Gastroesophageal sphincter (tissue), 4 donors: ENCODE data around the gene MRPL50. TPM values are rescaled to one million over a fixed set of nuclear protein-coding genes. Genes with fewer than 3 reads are reported as not detected.

Source experiments
- ATAC-seq: fragments of 150-250 bp; one replicate; pipeline ENCODE4 v1.9.1; 2016; ENCODE audit warnings: mild to moderate bottlenecking, moderate library complexity
- H3K27ac ChIP-seq, 4 donors: fragments of 200-600 bp; sonication (generic) in 3 of 4; 1 replicate in 3 of 4; 2 replicates in 1 of 4; pipeline ENCODE4 v1.5.1; 2016 to 2019
- H3K27me3 ChIP-seq: fragments of 200-600 bp; sonication (generic); one replicate; pipeline ENCODE4 v1.5.1; 2019
- H3K36me3 ChIP-seq, 2 donors: fragments of 200-600 bp; sonication (generic); one replicate each; pipeline ENCODE4 v1.5.1; 2019; ENCODE audit warnings: control low read depth in 1 of 2
- H3K4me1 ChIP-seq, 3 donors: fragments of 200-600 bp; sonication (generic); 1 replicate in 2 of 3; 2 replicates in 1 of 3; pipeline ENCODE4 v1.5.1; 2016 to 2019; ENCODE audit warnings: control low read depth in 2 of 3
- H3K4me3 ChIP-seq, 2 donors: fragments of 200-600 bp; sonication (generic); one replicate each; pipeline ENCODE4 v1.5.1; 2019; ENCODE audit warnings: mild to moderate bottlenecking in 1 of 2, moderate library complexity in 1 of 2
- H3K9me3 ChIP-seq, 3 donors: fragments of 200-600 bp; sonication (generic); one replicate each; pipeline ENCODE4 v1.5.1; 2017 to 2019; ENCODE audit warnings: control low read depth in 2 of 3
- CTCF ChIP-seq, 4 experiments: fragments of 200-600 bp in 2 of 4; fragments of 450-650 bp in 2 of 4; sonication (generic) in 1 of 4; IDR thresholded peaks; one replicate each; pipeline ENCODE4 v1.5.1; 2017 to 2019; ENCODE audit warnings: antibody characterized with exemption in 4 of 4, mild to moderate bottlenecking in 2 of 4, moderate library complexity in 2 of 4
- EP300 ChIP-seq: sonication (generic); formaldehyde crosslinking; IDR thresholded peaks from one replicate; pipeline ENCODE4 v1.6.1; 2017; ENCODE audit warnings: antibody characterized with exemption, mild to moderate bottlenecking
- POLR2A ChIP-seq, 2 donors: fragments of 450-650 bp; IDR thresholded peaks; one replicate each; pipeline ENCODE4 v1.6.1; 2017; ENCODE audit warnings: antibody characterized with exemption in 2 of 2, mild to moderate bottlenecking in 2 of 2, moderate library complexity in 1 of 2
- POLR2AphosphoS5 ChIP-seq: sonication (generic); formaldehyde crosslinking; IDR thresholded peaks from one replicate; pipeline ENCODE4 v1.6.1; 2017; ENCODE audit warnings: antibody characterized with exemption
- WGBS, 2 donors: methylation state at CpG; one replicate each; pipeline ENCODE4 v1.1.5; 2018; ENCODE audit warnings: low coverage in 1 of 2; 5-methylcytosine and 5-hydroxymethylcytosine counted together
- total RNA-seq, 4 donors: library from RNA; depleted of rRNA; stranded (reverse); fragments of >200 nt; gene quantifications; one replicate each; pipeline ENCODE4 v1.1.0, GENCODE V29; 2016

The MRPL50 gene
- total RNA-seq, 4 donors from 2014 or later, result 11.3 to 14.8 (median 13.4) TPM

- ATAC-seq, result no peak
- H3K27ac ChIP-seq, result no peak overlapping the region
- no peak for TF ChIP-seq CTCF (IDR thresholded peaks at IDR 0.05)
- no peak for TF ChIP-seq POLR2A (IDR thresholded peaks at IDR 0.05)
- TF ChIP-seq POLR2AphosphoS5, result no peak
- no peak for TF ChIP-seq EP300
- WGBS, 2 donors, result 64 to 80% methylated on average over 4 to 5 of the region's 6 CpGs
- no peaks in the 10 kb centered on the region for H3K4me1 ChIP-seq
- H3K36me3 ChIP-seq, result no peaks in the 10 kb centered on the region
- no peaks in the 10 kb centered on the region for H3K9me3 ChIP-seq
- H3K4me3 ChIP-seq, result no peak overlapping the region
- no peaks in the 10 kb centered on the region for H3K27me3 ChIP-seq
These were observed 45.4 kb downstream of the MRPL50 start for GRCh38 chr9:101352892-101353463.

GRCh38 chr9:101350285-101350684, 48.1 kb downstream of the MRPL50 start:
- H3K36me3 ChIP-seq, result no peaks in the 10 kb centered on the region
- TF ChIP-seq EP300 (no peak), CTCF (IDR thresholded peaks at IDR 0.05) (no peak), POLR2AphosphoS5 (no peak), POLR2A (IDR thresholded peaks at IDR 0.05) (no peak)
- H3K27ac ChIP-seq, result no peak overlapping the region
- no peaks in the 10 kb centered on the region for H3K27me3 ChIP-seq
- no peak for ATAC-seq
- 63 to 81% methylated on average over 1 of the region's 1 CpG for WGBS, 2 donors
- H3K4me1 ChIP-seq, result no peaks in the 10 kb centered on the region
- no peak overlapping the region for H3K4me3 ChIP-seq
- no peaks in the 10 kb centered on the region for H3K9me3 ChIP-seq

- Histone ChIP-seq H3K27ac (no peak overlapping the region), H3K9me3 (no peaks in the 10 kb centered on the region), H3K36me3 (no peaks in the 10 kb centered on the region), H3K27me3 (no peaks in the 10 kb centered on the region), H3K4me1 (no peaks in the 10 kb centered on the region), H3K4me3 (no peak overlapping the region)
- TF ChIP-seq CTCF (IDR thresholded peaks at IDR 0.05) (no peak), EP300 (no peak), POLR2A (IDR thresholded peaks at IDR 0.05) (no peak), POLR2AphosphoS5 (no peak)
- ATAC-seq, result no peak
- 20 to 43% methylated on average over 1 of the region's 1 CpG for WGBS, 2 donors
These were observed 55.8 kb downstream of the MRPL50 start for GRCh38 chr9:101342595-101342994.

- H3K27ac ChIP-seq, result no peak overlapping the region
- H3K9me3 ChIP-seq, result no peaks in the 10 kb centered on the region
- ATAC-seq, result no peak
- no peaks in the 10 kb centered on the region for H3K36me3 ChIP-seq
- no peak for TF ChIP-seq POLR2A (IDR thresholded peaks at IDR 0.05)
- TF ChIP-seq EP300, result no peak
- no peak for TF ChIP-seq POLR2AphosphoS5
- TF ChIP-seq CTCF (IDR thresholded peaks at IDR 0.05), result no peak
- no peaks in the 10 kb centered on the region for H3K27me3 ChIP-seq
- no peak overlapping the region for H3K4me3 ChIP-seq
- no peaks in the 10 kb centered on the region for H3K4me1 ChIP-seq
These were observed 56.5 kb downstream of the MRPL50 start for GRCh38 chr9:101341958-101342357.

Other genes starting within 250 kb of the MRPL50 start
- under 1 TPM in 1 of 4 donors, not detected in 3; 0.25 TPM for gene BAAT, start 13.6 kb downstream of the MRPL50 start, total RNA-seq
- gene ZNF189, start 233 bp upstream of the MRPL50 start, total RNA-seq, result 10 to 100 TPM; 19.0 to 21.9 (median 20.5) TPM
- gene ALDOB, start 37.2 kb upstream of the MRPL50 start, total RNA-seq, result not detected
- gene RNF20, start 135.2 kb upstream of the MRPL50 start, total RNA-seq, result 10 to 100 TPM; 23.6 to 40.7 (median 32.7) TPM
- gene PPP3R2, start 196.4 kb upstream of the MRPL50 start, total RNA-seq, result not detected